CD4-positive, alpha-beta memory T cell (primary cell): ENCODE data around the gene ERC2. TPM values are rescaled to one million over a fixed set of nuclear protein-coding genes. Genes with fewer than 3 reads are reported as not detected.

ENCODE experiments used
- CTCF ChIA-PET: fragments of 350-600 bp; sonication (Branson Sonifier 250); formaldehyde crosslinking; loops from one replicate; lab custom pipeline; 2021; ENCODE audit warnings: inconsistent platforms; ENCODE audit not compliant: partially characterized antibody; lab: Charles Lee
- POLR2A ChIA-PET: fragments of 350-600 bp; sonication (Branson Sonifier 250); formaldehyde crosslinking; loops from one replicate; lab custom pipeline; 2021; ENCODE audit not compliant: partially characterized antibody; lab: Charles Lee
- DNase-seq, 5 donors: peaks; one replicate each; pipeline versions ENCODE4 v3.0.0 to v3.0.0-alpha.2; 2020 to 2022; ENCODE audit warnings: mixed read lengths in 1 of 5
- H3K27ac ChIP-seq: one replicate; pipeline ENCODE4 v1.7.0; 2013; ENCODE audit warnings: low read depth, low read length
- H3K27me3 ChIP-seq: 2 replicates; pipeline ENCODE4 v1.7.0; 2013; ENCODE audit warnings: mild to moderate bottlenecking, low read length, moderate library complexity; ENCODE audit not compliant: insufficient read depth
- H3K36me3 ChIP-seq: 2 replicates; pipeline ENCODE4 v1.7.0; 2013; ENCODE audit warnings: mild to moderate bottlenecking, low read length, moderate library complexity; ENCODE audit not compliant: insufficient read depth
- H3K4me1 ChIP-seq: 2 replicates; pipeline ENCODE4 v1.7.0; 2013; ENCODE audit warnings: mild to moderate bottlenecking, low read length, moderate library complexity; ENCODE audit not compliant: insufficient read depth
- H3K4me3 ChIP-seq, 2 donors: one replicate each; pipeline ENCODE4 v1.7.0; 2013; ENCODE audit warnings: low read length in 2 of 2, mild to moderate bottlenecking in 1 of 2
- H3K9me3 ChIP-seq, 2 donors: one replicate each; pipeline ENCODE4 v1.7.0; 2013; ENCODE audit warnings: low read length in 2 of 2, control low read depth in 1 of 2; ENCODE audit not compliant: control insufficient read depth in 1 of 2
- H3K27ac Mint-ChIP-seq, 7 donors: one replicate each; pipeline ENCODE4 v1.8.0; 2020 to 2021; ENCODE audit warnings: mixed read lengths in 7 of 7, mild to moderate bottlenecking in 6 of 7, inconsistent platforms in 3 of 7, moderate library complexity in 3 of 7
- H3K27me3 Mint-ChIP-seq, 2 donors: one replicate each; pipeline ENCODE4 v1.8.0; 2020 to 2021; ENCODE audit warnings: mixed read lengths in 2 of 2
- H3K36me3 Mint-ChIP-seq, 2 donors: one replicate each; pipeline ENCODE4 v1.8.0; 2020 to 2021; ENCODE audit warnings: mixed read lengths in 2 of 2, inconsistent platforms in 1 of 2, mild to moderate bottlenecking in 1 of 2
- H3K4me1 Mint-ChIP-seq, 4 donors: one replicate each; pipeline ENCODE4 v1.8.0; 2020 to 2021; ENCODE audit warnings: mixed read lengths in 4 of 4, mild to moderate bottlenecking in 1 of 4
- H3K4me3 Mint-ChIP-seq, 8 donors: one replicate each; pipeline ENCODE4 v1.8.0; 2020 to 2021; ENCODE audit warnings: mixed read lengths in 8 of 8, mild to moderate bottlenecking in 7 of 8, moderate library complexity in 6 of 8, inconsistent platforms in 3 of 8
- H3K9me3 Mint-ChIP-seq, 8 donors: one replicate each; pipeline ENCODE4 v1.8.0; 2020 to 2021; ENCODE audit warnings: mixed read lengths in 8 of 8, mild to moderate bottlenecking in 5 of 8, inconsistent platforms in 3 of 8, moderate library complexity in 1 of 8
- intact Hi-C: fragments of 100-400 bp; cut with micrococcal nuclease; formaldehyde crosslinking; loops from one replicate; pipeline ENCODE4 v1.15.1; 2023
- polyA plus RNA-seq, 2 donors: library from polyadenylated mRNA; unstranded; fragments of 300-500 nt; fragmentation: Illumina TruSeq; gene quantifications; one replicate each; pipeline ENCODE4 v1.2.3, GENCODE V29; 2021
- total RNA-seq, 2 experiments: library from RNA; stranded (reverse); gene quantifications; one replicate each; pipeline ENCODE4 v1.2.3, GENCODE V29; 2021

Gene ERC2
- total and polyA plus RNA-seq, 4 experiments from 2014 or later, result not detected

- Histone ChIP-seq H3K9me3 (no peaks in the 10 kb centered on the region), H3K4me3 (no peak overlapping the region), H3K4me1 (no peaks in the 10 kb centered on the region), H3K27me3 (no peaks in the 10 kb centered on the region), H3K36me3 (no peaks in the 10 kb centered on the region), H3K27ac (no peak overlapping the region)
- ChIA-PET CTCF (no interaction called here), POLR2A (no interaction called here)
- DNase-seq, result no peak
- H3K4me3 Mint-ChIP-seq, result no peak overlapping the region
- no peaks in the 10 kb centered on the region for H3K9me3 Mint-ChIP-seq
- H3K27me3 Mint-ChIP-seq, result peaks cover 4 to 6% of the 10 kb centered on the region in 2 donors
- no peaks in the 10 kb centered on the region for H3K36me3 Mint-ChIP-seq
- H3K27ac Mint-ChIP-seq, result no peak overlapping the region
- intact Hi-C loops, result no loop called here
- no peaks in the 10 kb centered on the region for H3K4me1 Mint-ChIP-seq
These were observed 176.3 kb downstream of the ERC2 start for GRCh38 chr3:56291953-56292352.

- Mint-ChIP-seq H3K9me3 (no peaks in the 10 kb centered on the region), H3K4me3 (no peak overlapping the region), H3K27ac (no peak overlapping the region), H3K4me1 (no peaks in the 10 kb centered on the region), H3K36me3 (no peaks in the 10 kb centered on the region), H3K27me3 (peaks cover 2% of the 10 kb centered on the region in 2 donors)
- intact Hi-C loops, result no loop called here
- no peaks in the 10 kb centered on the region for H3K27me3 ChIP-seq
- no peak overlapping the region for H3K4me3 ChIP-seq
- ChIA-PET CTCF (no interaction called here), POLR2A (no interaction called here)
- H3K4me1 ChIP-seq, result no peaks in the 10 kb centered on the region
- DNase-seq, result no peak
- H3K9me3 ChIP-seq, result no peaks in the 10 kb centered on the region
- H3K27ac ChIP-seq, result no peak overlapping the region
- no peaks in the 10 kb centered on the region for H3K36me3 ChIP-seq
These were observed 177.0 kb downstream of the ERC2 start for GRCh38 chr3:56291244-56291680.

GRCh38 chr3:56290374-56290773, 177.9 kb downstream of the ERC2 start:
- Histone ChIP-seq H3K27me3 (no peaks in the 10 kb centered on the region), H3K9me3 (no peaks in the 10 kb centered on the region), H3K4me1 (no peaks in the 10 kb centered on the region), H3K27ac (no peak overlapping the region), H3K36me3 (no peaks in the 10 kb centered on the region), H3K4me3 (no peak overlapping the region)
- no peaks in the 10 kb centered on the region for H3K36me3 Mint-ChIP-seq
- POLR2A ChIA-PET, result no interaction called here
- H3K9me3 Mint-ChIP-seq, result no peaks in the 10 kb centered on the region
- peak overlapping the region in 1 of 7 donors; percentile 20 for H3K27ac Mint-ChIP-seq
- CTCF ChIA-PET, result no interaction called here
- H3K4me1 Mint-ChIP-seq, result no peaks in the 10 kb centered on the region
- no peak for DNase-seq
- H3K4me3 Mint-ChIP-seq, result no peak overlapping the region
- intact Hi-C loops, result no loop called here
- peaks cover 0 to 4% of the 10 kb centered on the region in 2 donors for H3K27me3 Mint-ChIP-seq

- H3K4me1 ChIP-seq, result no peaks in the 10 kb centered on the region
- ChIA-PET CTCF (no interaction called here), POLR2A (no interaction called here)
- DNase-seq, result no peak
- H3K4me3 ChIP-seq, result no peak overlapping the region
- intact Hi-C loops, result no loop called here
- no peak overlapping the region for H3K4me3 Mint-ChIP-seq
- H3K27ac Mint-ChIP-seq, result no peak overlapping the region
- no peaks in the 10 kb centered on the region for H3K36me3 ChIP-seq
- no peaks in the 10 kb centered on the region for H3K4me1 Mint-ChIP-seq
- no peaks in the 10 kb centered on the region for H3K9me3 Mint-ChIP-seq
- peaks cover 0 to 6% of the 10 kb centered on the region in 2 donors for H3K27me3 Mint-ChIP-seq
- H3K36me3 Mint-ChIP-seq, result no peaks in the 10 kb centered on the region
- H3K27me3 ChIP-seq, result no peaks in the 10 kb centered on the region
- no peaks in the 10 kb centered on the region for H3K9me3 ChIP-seq
- H3K27ac ChIP-seq, result no peak overlapping the region
These were observed 180.0 kb downstream of the ERC2 start for GRCh38 chr3:56288258-56288657.

- CTCF ChIA-PET, result no interaction called here
These were observed 185.9 kb downstream of the ERC2 start for GRCh38 chr3:56282341-56282740.

GRCh38 chr3:56277236-56277635, 191.0 kb downstream of the ERC2 start:
- Mint-ChIP-seq H3K9me3 (no peaks in the 10 kb centered on the region), H3K4me3 (no peak overlapping the region), H3K27me3 (peaks cover 7 to 9% of the 10 kb centered on the region in 2 donors), H3K27ac (no peak overlapping the region), H3K36me3 (no peaks in the 10 kb centered on the region), H3K4me1 (no peaks in the 10 kb centered on the region)
- Histone ChIP-seq H3K4me1 (no peaks in the 10 kb centered on the region), H3K36me3 (no peaks in the 10 kb centered on the region), H3K27ac (no peak overlapping the region), H3K4me3 (no peak overlapping the region), H3K27me3 (no peaks in the 10 kb centered on the region), H3K9me3 (no peaks in the 10 kb centered on the region)
- DNase-seq, result no peak
- ChIA-PET POLR2A (no interaction called here), CTCF (no interaction called here)
- intact Hi-C loops, result no loop called here

More at GRCh38 chr3:56282341-56282740, 185.9 kb downstream of the ERC2 start:
- Histone ChIP-seq H3K36me3 (no peaks in the 10 kb centered on the region), H3K27me3 (no peaks in the 10 kb centered on the region), H3K9me3 (no peaks in the 10 kb centered on the region), H3K27ac (no peak overlapping the region), H3K4me3 (no peak overlapping the region), H3K4me1 (no peaks in the 10 kb centered on the region)
- DNase-seq, result no peak
- Mint-ChIP-seq H3K36me3 (no peaks in the 10 kb centered on the region), H3K27me3 (peaks cover 8 to 13% of the 10 kb centered on the region in 2 donors), H3K9me3 (no peaks in the 10 kb centered on the region), H3K4me3 (no peak overlapping the region), H3K27ac (no peak overlapping the region), H3K4me1 (no peaks in the 10 kb centered on the region)
- intact Hi-C loops, result no loop called here
- POLR2A ChIA-PET, result no interaction called here

GRCh38 chr3:56275120-56275519, 193.1 kb downstream of the ERC2 start:
- DNase-seq, result no peak
- CTCF ChIA-PET, result interaction anchor here (1.4 kb wide), 1 partner anchor 23 kb away, joined by 3 read pairs; no protein-coding TSS in a partner anchor

More at GRCh38 chr3:56275120-56275519, 193.1 kb downstream of the ERC2 start:
- Mint-ChIP-seq H3K27ac (no peak overlapping the region), H3K9me3 (no peaks in the 10 kb centered on the region), H3K4me1 (no peaks in the 10 kb centered on the region), H3K36me3 (no peaks in the 10 kb centered on the region), H3K4me3 (no peak overlapping the region), H3K27me3 (peaks cover 7 to 8% of the 10 kb centered on the region in 2 donors)
- H3K4me3 ChIP-seq, result no peak overlapping the region
- no peaks in the 10 kb centered on the region for H3K36me3 ChIP-seq
- no peak overlapping the region for H3K27ac ChIP-seq
- H3K4me1 ChIP-seq, result no peaks in the 10 kb centered on the region
- intact Hi-C loops, result no loop called here
- POLR2A ChIA-PET, result no interaction called here
- no peaks in the 10 kb centered on the region for H3K27me3 ChIP-seq
- H3K9me3 ChIP-seq, result no peaks in the 10 kb centered on the region
